Fibroblast of lung (primary cell): ENCODE measurements around the gene CEMIP.

Source experiments
- CTCF ChIP-seq, 2 donors: IDR thresholded peaks in 1 of 2; conservative IDR thresholded peaks in 1 of 2; 1 replicate in 1 of 2; 2 replicates in 1 of 2; pipeline ENCODE4 v1.5.1; 2011 to 2012; ENCODE audit warnings: low read length in 2 of 2, control low read depth in 1 of 2, inconsistent platforms in 1 of 2, low read depth in 1 of 2, mild to moderate bottlenecking in 1 of 2
- EZH2 ChIP-seq: IDR thresholded peaks from 2 replicates; pipeline ENCODE4 v1.5.1; 2012; ENCODE audit warnings: low read length, control low read depth, mild to moderate bottlenecking; ENCODE audit errors: missing control alignments

DNA sequence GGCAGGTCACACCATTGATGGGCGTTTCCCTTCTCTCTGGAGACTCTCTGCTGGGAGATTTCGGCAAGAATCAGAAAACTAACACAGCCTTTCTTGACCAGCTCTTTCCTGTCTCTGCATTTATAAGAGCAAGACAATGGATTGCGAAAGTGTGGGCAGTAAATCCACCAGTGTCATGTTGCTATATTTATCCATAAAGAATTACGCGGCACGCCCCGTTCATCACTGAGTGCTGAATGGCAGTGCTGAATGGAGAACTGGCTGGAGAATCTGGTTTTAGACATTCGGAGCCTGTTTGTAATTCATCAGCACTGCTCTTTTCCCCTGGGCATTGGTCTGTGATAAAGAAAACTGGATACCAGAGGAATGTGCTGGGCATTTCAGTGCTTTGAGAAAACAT is 2.0 kb upstream of the CEMIP start:
- no peak for TF ChIP-seq CTCF (conservative IDR thresholded peaks at IDR 0.05 in 1 of 2, IDR thresholded peaks at IDR 0.05 in 1 of 2; ENCODE audit: low read depth in 1 of 2, low read length in 2 of 2)
- no peak for TF ChIP-seq EZH2
